Thoracic aorta (tissue), 2 donors: Measurements from ENCODE around the gene CKMT2. TPM values are rescaled to one million over a fixed set of nuclear protein-coding genes. Genes with fewer than 3 reads are reported as not detected.

Source experiments
- ATAC-seq: fragments of 150-250 bp; one replicate; pipeline ENCODE4 v1.8.0; 2017; ENCODE audit warnings: low read depth; ENCODE audit not compliant: insufficient number of reproducible peaks, low FRiP score
- DNase-seq: peaks from one replicate; pipeline ENCODE4 v3.0.0-alpha.2; 2020; ENCODE audit warnings: low spot score
- H3K27ac ChIP-seq, 2 donors: fragments of 200-600 bp; sonication (generic); 1 replicate in 1 of 2; 2 replicates in 1 of 2; pipeline ENCODE4 v1.5.1; 2016; ENCODE audit warnings: mild to moderate bottlenecking in 2 of 2, moderate library complexity in 2 of 2
- H3K27me3 ChIP-seq: fragments of 200-600 bp; sonication (generic); replicated peaks from 2 replicates; pipeline ENCODE4 v1.6.0; 2016; ENCODE audit warnings: mild to moderate bottlenecking; ENCODE audit not compliant: insufficient read depth
- H3K36me3 ChIP-seq: fragments of 200-600 bp; sonication (generic); one replicate; pipeline ENCODE4 v1.5.1; 2016
- H3K4me1 ChIP-seq, 2 donors: fragments of 200-600 bp; sonication (generic); 1 replicate in 1 of 2; 2 replicates in 1 of 2; pipeline versions ENCODE4 v1.5.1 to v1.6.0; 2016; ENCODE audit warnings: low read depth in 2 of 2, mild to moderate bottlenecking in 1 of 2; ENCODE audit not compliant: control insufficient read depth in 1 of 2
- H3K4me3 ChIP-seq: fragments of 200-600 bp; sonication (generic); 2 replicates; pipeline ENCODE4 v1.5.1; 2016; ENCODE audit warnings: mild to moderate bottlenecking
- H3K9me3 ChIP-seq: fragments of 200-600 bp; sonication (generic); 2 replicates; pipeline ENCODE4 v1.5.1; 2016
- total RNA-seq, 2 donors: library from RNA; depleted of rRNA; stranded (reverse); fragments of >200 nt; gene quantifications; one replicate each; pipeline versions ENCODE4 v1.1.0 to v1.2.3, GENCODE V29; 2016
- TF ChIP-seq, protein P1 (sequence below): fragments of 200-600 bp; sonication (generic); IDR thresholded peaks from one replicate; pipeline ENCODE4 v1.5.1; 2019; ENCODE audit warnings: antibody characterized with exemption

Gene CKMT2
- total RNA-seq, 2 donors from 2014 or later: 16.8 to 20.6 TPM

DNA sequence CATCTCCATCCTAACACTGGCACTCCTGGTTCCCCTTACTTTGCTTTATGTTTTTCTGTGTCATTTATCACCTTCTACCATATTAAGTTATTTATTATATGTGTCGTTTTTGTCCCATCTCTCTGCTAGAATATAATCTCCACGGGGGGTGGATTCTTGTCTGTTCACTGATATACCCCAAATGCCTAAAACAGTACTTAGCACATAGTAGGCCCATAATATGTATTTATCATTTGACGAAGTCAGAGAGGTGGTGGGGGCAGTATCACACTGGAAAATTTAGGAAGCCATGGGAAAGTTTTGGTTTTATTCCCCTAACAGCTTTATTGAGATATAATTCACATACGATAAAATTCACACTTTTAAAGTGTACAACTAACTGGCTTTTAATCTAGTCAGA is 82.7 kb downstream of the CKMT2 start:
- ATAC-seq (no peak), DNase-seq (no peak)
- TF ChIP-seq, protein P1, sequence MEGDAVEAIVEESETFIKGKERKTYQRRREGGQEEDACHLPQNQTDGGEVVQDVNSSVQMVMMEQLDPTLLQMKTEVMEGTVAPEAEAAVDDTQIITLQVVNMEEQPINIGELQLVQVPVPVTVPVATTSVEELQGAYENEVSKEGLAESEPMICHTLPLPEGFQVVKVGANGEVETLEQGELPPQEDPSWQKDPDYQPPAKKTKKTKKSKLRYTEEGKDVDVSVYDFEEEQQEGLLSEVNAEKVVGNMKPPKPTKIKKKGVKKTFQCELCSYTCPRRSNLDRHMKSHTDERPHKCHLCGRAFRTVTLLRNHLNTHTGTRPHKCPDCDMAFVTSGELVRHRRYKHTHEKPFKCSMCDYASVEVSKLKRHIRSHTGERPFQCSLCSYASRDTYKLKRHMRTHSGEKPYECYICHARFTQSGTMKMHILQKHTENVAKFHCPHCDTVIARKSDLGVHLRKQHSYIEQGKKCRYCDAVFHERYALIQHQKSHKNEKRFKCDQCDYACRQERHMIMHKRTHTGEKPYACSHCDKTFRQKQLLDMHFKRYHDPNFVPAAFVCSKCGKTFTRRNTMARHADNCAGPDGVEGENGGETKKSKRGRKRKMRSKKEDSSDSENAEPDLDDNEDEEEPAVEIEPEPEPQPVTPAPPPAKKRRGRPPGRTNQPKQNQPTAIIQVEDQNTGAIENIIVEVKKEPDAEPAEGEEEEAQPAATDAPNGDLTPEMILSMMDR: no peak
- no peaks in the 10 kb centered on the region for H3K4me1 ChIP-seq
- no peak overlapping the region for H3K4me3 ChIP-seq
- no peaks in the 10 kb centered on the region for H3K9me3 ChIP-seq
- H3K36me3 ChIP-seq: peaks cover 23% of the 10 kb centered on the region
- H3K27me3 ChIP-seq: no peaks in the 10 kb centered on the region
- H3K27ac ChIP-seq: no peak overlapping the region

Other genes starting within 250 kb of the CKMT2 start
- gene ZCCHC9, start 68.3 kb downstream of the CKMT2 start, total RNA-seq: 10 to 100 TPM in 1 of 2 donors, 1 to 10 TPM in 1; 4.9 to 22.1 TPM
- 1 to 10 TPM in 1 of 2 donors, not detected in 1; 2.3 TPM for gene ACOT12, start 160.8 kb downstream of the CKMT2 start, total RNA-seq